ENCODE measurements around the gene FHIT.

DNA sequence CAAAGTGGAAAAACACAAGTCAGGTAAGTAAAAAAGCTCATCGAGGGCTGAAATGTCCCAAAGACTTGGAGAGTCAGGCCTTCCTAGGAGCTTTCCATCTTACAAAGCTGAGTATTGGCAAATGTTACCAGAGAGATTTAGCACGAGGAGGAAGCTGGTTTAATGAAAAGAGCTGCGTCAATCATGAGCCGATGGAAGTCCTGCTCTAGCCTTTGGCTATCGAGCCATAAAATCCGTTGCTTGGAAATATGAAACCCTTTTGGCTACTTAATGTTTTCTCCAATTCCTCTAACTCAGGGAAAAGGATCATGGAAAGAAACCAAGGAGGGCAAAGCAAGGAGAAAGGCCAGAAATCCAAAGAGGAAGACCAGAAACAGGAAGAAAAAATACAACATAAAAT, 1074.6 kb downstream of the FHIT start:
- TF ChIP-seq, protein P1, sequence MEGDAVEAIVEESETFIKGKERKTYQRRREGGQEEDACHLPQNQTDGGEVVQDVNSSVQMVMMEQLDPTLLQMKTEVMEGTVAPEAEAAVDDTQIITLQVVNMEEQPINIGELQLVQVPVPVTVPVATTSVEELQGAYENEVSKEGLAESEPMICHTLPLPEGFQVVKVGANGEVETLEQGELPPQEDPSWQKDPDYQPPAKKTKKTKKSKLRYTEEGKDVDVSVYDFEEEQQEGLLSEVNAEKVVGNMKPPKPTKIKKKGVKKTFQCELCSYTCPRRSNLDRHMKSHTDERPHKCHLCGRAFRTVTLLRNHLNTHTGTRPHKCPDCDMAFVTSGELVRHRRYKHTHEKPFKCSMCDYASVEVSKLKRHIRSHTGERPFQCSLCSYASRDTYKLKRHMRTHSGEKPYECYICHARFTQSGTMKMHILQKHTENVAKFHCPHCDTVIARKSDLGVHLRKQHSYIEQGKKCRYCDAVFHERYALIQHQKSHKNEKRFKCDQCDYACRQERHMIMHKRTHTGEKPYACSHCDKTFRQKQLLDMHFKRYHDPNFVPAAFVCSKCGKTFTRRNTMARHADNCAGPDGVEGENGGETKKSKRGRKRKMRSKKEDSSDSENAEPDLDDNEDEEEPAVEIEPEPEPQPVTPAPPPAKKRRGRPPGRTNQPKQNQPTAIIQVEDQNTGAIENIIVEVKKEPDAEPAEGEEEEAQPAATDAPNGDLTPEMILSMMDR (conservative IDR thresholded peaks at IDR 0.05): no peak
- no peak for TF ChIP-seq EZH2 (IDR thresholded peaks at IDR 0.05; ENCODE audit: low read depth)

Data from PC-9 (cell line).